ENCODE data around the gene CALM1.
"Not testable (repeated sequence)": the region's sequence is repeated elsewhere in the genome, so short reads cannot be mapped to it uniquely, and the experiment has no call there.

The CALM1 gene

DNA sequence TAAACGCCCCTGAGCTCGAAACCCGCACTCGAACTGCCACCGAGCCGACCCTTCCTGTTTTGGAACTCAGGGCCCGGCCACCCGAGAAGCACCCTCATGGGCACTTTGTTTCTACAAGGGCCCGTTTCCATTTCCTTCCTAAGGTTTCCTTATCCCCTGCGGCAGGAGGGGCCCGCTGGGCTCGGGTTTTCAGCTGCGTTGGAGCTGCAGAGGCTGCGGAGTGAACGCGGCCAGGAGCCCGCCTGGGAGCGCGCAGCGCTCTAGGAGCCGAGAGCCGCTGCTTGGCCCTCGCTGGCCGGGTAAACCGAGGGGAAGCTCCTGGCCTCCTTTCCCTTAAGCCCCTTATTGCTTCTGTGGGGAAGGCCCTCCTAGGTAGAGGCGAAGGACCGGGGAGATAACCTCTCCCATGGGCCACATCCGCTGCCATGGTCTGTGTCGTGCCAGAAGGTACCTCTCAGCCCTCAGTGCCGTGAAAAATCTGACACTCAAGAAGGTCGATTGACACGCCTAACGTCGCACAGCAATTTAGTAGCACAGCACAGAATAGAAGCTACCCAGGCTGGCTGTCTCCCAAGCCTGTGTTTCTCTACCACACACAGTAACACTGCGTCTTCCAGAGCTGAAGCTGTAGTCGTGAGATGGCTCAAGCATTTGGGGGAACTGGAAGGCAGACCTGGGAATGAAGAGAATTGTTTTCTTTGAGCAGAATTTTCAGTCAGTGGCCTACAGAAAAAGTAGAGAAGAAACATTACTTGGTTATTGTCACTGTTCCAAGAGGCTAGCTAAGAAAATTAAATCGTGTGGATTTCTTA lies 12.9 kb upstream of the CALM1 start:
- no peak for DNase-seq (ENCODE audit: low spot score)

DNA sequence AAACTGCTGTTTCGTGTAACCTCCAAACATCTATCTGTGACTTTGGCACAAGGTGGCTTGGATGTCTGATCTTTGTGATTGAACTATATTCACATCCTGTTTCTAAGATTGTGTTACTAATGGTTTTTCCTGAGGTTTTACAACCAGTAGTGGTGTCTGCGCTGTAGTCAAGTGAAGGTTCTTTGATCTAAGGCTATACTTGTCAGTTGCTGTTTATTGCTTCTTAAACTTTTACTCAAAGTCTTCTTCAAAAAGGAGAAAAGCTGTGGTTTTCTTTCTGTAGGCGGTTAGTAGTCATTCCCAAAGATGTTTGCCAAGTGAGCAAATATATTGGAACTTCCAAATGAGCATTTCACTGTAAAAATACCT lies 12.3 kb upstream of the CALM1 start:
- no peak for DNase-seq (ENCODE audit: low spot score)

DNA sequence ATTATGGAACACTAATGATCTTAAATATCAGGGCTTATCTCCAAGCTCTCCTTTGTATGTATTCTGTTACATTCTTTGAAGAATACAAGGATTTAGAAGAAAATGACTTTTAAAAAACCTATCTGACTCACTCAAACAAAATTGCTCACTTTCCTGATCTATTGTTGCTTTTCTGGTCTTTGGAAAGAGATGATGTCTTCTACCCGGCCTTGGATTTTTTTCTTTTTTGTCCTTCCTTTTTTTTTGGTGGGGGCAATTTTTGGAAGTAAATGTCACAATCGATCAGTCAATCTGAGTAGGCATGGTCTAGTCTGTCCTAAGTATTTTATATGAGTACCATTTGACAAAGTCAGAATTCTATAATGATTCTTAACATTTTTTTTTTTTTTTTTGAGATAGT lies 10.5 kb upstream of the CALM1 start:
- no peak for DNase-seq (ENCODE audit: low spot score)

DNA sequence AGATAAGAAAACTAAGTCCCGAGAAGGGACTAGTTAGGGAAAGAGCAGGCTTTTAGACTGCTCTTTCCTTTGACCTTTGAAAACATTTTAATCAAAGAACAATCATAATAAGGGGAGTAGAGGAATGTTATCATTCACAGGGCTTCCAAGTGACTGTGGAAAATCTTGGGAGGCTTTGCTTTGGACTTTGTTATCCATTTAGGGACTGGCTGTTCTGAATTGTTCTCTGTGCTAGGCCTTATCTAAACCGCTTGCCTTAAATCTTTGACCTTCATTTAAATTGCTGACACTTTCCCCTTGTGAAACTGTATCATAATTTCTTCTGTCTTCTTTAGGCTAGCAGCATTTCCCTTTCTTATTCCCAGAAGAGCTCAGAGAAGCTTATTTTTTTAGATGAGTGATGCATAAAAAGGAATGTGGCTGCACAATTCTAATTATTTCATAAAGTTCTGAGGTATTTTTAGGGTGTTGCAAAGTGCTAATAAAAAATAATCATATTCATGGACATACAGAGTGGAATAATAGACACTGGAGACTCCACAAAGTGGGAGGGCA lies 9.5 kb upstream of the CALM1 start:
- no peak for DNase-seq (ENCODE audit: low spot score)

DNA sequence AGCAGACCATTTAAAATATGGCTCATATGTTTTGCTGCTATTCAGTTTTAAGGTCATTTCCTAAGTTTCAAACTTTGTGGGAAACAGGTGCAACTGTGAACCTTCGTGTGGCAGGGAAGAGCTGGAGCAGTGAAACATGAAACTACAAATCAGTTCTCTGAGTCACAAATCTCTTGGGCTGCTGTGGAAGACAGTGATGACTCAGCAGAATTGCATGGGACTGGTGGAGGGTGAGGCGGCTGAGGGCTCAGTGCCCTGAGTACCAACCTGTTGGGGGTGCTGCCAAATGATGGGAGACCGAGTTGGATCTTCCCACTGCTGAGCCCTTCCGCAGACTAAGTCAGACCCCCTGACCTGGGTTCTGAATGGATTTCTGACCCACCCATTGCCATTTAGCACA lies 8.4 kb upstream of the CALM1 start:
- DNase-seq (ENCODE audit: low spot score) = peak; percentile 46

DNA sequence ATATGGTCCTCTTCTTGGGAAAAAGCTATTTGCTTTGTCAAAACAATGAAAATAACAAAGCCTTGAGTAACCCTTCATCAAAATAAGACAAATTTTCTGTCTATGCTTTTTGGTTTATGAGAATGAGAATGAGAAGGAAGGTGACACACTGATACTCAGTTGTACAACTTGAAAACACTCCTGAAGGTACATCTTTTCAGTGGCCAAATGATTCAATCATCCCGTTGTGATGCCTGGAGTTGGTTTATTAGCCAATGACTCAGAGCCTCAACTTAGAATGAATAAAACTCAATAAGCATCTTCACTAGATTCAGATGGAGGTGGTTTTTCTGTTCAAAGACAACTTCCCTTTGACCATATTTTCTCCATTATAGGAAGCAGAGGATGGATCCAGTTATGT lies 7.8 kb upstream of the CALM1 start:
- DNase-seq (ENCODE audit: low spot score) = no peak

DNA sequence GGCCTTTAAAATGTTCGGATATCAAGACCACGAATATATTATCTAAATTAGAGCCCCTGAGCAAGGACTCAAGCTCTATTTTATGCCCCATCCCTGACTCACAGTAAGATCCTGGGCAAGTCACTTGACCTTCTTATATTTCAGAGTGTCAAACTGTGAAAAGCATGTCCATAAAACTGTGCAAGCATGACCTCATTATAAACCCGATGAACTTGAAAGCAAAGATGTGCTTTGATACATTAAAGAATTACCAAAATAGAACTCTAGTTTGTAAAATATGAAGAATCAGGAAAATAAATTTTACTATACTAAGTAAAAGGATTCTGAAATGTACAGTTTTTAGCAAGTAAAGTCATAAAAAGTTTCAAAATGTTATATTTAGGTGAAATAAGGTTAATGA lies 2.9 kb upstream of the CALM1 start:
- no peak for DNase-seq (ENCODE audit: low spot score)

DNA sequence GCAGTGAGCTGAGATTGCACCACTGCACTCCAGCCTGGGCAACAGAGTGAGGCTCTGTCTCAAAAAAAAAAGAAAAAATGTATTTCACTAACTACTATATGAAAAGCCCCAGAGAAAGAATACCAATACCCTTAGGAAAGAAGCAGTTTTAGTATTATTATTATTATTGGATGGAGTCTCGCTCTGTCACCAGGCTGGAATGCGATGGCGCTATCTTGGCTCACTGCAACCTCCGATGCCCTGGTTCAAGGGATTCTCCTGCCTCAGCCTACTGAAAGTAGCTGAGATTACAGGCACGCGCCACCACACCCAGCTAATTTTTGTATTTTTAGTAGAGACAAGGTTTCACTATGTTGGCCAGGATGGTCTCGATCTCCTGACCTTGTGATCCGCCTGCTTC lies 2.0 kb upstream of the CALM1 start:
- not testable (repeated sequence) for DNase-seq (ENCODE audit: low spot score)

DNA sequence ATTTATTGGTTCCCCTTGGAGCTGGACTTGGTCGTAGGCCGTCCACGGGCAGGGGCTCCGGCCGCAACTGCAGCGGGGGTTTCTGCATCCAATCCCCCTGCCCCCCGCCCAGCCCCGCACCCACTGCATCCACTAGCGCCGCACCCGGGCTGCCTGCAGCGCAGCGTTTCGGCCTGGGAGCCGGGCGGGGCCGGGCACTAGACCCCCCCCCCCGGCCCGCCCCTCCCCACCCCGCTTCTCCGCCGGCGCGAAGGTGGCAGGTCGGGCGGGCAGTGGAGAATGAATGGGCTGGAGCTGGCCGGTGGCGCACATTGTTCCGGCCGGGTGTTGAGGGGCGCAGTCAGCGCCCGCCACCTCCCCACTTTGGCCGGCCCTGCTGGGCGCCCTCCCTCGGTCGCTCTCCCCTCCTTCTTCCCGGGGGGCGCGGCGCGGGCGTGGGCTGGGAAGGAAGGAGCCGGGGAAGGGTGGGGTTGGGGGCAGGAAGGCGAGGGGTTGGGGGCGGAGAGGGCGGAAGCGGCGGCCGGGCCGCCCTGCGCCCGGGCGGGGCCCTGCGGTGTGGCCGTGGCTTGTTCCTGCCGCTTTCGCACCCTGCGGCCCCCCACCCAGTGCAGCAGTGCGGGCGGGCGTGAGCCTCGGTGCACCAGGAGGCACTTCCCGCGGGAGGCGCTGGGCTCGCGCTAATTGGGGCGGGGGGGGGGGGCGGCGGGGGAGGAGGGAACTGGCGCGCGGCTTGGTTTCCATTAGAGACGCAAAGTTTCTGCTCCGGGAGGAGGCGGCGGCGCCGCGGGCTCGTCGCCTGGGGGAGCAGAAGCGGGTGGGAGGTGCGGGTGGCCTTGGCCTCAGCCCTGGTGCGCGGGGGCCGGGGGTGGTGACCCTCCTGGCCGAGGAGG lies 841 bp downstream of the CALM1 start:
- DNase-seq (ENCODE audit: low spot score) = peak; percentile 51

DNA sequence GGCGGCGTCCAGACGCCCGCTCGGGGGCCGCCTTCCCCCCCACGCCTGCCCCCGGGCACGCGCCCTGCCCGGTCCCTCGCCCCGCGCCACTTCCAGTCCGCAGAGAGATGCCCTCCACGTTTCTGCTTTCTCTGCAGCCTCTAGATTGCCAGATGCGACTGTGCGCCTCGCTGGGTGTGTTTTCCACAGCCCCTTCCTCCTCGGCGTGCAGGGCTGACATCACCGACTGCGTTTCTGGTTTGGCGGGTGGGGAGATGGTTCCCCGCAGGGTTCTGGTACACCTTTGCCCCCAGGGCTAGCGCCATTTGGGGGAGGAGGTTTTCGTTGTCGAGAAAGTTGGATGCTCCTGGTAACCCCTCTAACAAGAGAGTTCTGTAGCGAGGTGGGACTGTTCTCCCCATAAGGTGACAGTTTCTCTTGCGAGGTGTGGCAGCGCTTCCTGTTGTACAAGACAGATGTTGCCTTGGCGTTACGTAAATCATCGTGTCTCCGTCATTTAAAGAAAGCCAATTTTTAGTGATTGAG lies 1.5 kb downstream of the CALM1 start:
- DNase-seq (ENCODE audit: low spot score) = peak; percentile 8

DNA sequence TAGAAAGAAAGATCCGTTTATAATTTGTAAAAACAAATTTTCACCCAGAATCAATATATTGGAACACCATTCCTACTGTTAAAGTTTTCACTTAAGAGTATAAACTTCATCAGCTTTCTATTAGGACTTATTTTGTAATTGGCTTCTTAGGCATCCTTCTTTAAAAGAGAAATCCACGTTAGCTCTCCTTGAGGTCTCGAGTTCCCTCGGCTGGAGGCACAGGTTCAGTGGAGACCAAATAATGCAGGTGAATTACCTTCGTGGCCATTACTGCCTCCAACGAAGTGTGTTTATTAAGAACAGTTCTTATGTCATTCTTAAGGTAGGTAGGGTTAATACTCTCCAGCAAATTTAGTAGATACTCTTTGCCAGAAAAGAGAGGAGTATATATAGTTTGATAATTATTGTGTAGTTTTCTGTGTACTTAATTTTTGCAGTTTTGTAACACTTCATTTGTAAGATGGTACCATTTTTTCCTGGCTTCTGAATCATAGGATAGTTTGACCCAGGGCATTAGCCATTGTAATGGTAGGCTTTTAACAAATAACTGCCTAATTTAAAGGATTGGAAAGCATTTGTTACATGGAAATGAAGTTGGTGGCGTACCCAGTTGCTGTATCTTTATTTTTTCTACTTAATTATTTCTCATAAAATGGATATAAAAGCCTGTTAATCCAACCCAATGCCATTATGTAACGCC lies 2.2 kb downstream of the CALM1 start:
- DNase-seq (ENCODE audit: low spot score) = no peak

DNA sequence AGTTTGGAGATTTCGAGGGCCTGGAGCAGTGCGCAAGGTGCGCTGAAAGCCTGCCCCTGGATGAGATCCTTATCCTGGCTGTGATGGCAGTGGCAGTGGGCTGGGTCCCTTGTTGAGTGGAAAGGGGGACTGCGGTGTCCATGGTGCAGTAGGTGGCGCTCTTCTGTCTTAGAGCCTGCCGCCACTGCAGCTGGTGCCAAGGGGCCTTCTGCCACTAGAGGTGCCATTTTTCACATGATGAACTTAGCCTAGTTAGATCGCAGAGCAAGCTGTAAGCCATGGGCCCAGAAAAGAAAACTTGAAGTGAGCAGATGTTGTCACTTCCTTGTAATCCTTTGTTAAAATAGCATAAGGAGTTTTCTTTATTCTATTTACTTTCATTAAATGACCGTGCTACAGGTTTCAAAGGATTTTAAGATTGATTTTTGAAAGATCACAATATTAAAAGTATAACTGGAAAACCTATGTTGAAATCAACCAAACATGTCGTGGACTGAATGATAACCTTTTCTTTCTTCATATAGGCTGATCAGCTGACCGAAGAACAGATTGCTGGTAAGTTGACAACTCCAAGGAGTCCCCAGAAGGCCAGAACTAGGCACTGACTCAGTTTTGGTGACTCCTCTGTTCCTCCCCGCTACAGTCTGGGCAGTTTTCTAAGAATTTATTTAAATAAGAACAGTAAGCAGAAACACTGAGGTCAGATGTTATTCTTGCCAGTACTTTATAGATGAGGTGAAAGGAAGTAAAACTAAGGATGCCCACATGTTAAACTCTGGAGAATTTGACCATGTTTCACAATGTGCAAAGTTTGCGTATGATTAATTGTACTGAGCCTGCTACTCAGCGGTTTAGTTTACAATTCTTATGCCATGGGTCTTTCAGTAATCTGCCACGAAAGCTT lies 3.0 kb downstream of the CALM1 start:
- peak; percentile 91 for DNase-seq (ENCODE audit: low spot score)

DNA sequence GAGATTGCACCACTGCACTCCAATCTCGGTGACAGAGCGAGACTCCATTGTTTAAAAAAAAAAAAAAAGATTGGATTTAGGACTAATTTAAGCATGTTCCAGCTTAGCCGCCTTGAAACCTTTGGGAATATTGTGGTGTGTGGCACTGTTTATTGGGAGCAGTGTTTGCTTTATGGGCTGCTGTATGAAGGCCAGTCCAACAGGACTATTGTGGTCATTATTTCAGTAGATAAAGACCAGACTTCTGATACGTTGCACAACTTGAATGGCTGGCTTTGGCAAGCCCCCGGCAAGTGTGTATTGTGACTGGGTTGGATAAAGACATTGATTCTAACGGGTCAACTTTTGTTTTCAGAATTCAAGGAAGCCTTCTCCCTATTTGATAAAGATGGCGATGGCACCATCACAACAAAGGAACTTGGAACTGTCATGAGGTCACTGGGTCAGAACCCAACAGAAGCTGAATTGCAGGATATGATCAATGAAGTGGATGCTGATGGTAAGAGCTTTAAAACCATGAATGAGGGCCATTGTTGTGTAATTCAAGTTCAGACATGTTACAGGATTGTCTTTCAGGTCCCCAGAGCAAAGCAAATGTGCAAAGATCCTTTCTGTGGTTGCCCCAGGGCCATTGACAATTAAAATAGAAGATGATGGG lies 4.2 kb downstream of the CALM1 start:
- no peak for DNase-seq (ENCODE audit: low spot score)

DNA sequence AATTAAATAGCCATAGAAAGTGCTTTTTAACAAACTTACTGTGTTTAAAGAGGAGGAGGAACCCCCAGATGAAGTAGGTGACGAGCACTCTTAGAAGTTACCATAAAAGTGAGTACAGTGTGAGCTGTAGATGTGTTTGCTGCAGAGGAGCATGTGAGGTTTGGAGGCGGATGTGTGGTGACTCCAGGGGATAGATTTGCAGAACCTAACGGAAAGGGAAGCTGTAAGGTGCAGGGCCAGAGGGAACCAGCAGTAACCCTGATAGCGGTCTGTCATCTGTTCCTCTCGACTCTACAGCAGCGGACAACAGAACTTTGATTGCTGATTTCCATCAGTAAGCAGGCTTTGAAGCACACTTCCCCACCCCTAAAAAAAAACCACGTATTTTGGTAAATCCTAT lies 5.2 kb downstream of the CALM1 start:
- DNase-seq (ENCODE audit: low spot score) = no peak

DNA sequence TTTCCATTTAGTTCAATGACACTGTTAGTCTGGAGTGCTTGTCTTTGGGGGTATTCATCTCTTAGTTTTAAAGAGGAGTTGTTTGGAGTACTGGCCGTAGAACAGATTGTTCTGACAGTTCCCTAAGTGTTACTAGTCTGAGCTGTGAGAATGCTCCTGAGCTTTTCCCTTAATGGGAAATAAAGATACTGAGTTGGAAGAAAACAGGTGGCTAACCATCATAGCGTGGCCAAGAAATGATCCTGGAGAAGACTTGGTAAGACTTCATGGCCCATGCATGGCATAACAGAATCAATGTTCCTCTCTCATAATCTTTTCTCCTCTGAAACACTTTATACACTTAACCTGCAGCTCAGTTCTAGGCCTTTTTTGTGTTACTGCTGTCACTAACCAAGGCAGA lies 6.2 kb downstream of the CALM1 start:
- no peak for DNase-seq (ENCODE audit: low spot score)

DNA sequence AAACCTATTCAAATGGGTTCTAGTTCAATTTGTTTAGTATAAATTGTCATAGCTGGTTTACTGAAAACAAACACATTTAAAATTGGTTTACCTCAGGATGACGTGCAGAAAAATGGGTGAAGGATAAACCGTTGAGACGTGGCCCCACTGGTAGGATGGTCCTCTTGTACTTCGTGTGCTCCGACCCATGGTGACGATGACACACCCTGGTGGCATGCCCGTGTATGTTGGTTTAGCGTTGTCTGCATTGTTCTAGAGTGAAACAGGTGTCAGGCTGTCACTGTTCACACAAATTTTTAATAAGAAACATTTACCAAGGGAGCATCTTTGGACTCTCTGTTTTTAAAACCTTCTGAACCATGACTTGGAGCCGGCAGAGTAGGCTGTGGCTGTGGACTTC lies 8.3 kb downstream of the CALM1 start:
- DNase-seq (ENCODE audit: low spot score) = no peak

DNA sequence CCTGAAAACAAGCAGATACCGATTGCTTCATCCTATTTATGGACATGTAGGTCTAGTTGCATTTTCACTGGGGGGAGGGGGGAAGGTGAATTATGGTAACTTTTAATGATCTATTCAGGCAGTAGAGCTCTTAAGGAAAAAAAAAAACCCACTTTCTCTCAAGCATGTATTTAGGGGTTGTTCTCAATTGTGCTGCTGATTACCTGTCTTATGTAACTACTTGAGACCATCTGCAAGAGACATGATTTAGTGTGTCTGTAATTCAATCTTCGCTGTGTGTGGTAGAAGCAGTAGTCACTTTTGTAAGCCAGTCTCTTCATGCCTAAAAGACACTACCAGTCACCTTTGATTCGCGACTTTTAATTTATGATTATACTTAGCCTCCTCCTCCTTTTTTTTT lies 8.9 kb downstream of the CALM1 start:
- DNase-seq (ENCODE audit: low spot score) = no peak

DNA sequence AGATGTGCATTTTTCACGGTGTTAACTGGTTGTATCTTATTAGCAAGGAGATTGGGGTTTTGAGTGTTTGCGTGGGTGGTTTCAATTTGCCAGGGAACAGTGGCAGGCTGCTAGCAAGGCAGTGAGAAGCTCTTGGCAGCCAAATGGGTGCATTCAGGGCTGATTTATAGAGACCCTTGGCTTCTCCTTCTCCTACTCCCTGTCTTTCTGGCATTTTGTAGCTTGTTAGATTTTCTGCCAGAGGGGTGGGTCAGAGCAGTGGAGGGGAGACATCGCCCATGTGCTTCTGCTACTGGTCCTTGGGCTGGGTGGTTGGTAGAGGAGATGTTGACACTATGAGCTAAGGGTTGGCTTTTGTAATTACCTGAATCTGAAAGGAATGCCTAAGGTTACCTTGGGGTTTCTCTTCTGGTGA lies 9.6 kb downstream of the CALM1 start:
- DNase-seq (ENCODE audit: low spot score) = no peak

DNA sequence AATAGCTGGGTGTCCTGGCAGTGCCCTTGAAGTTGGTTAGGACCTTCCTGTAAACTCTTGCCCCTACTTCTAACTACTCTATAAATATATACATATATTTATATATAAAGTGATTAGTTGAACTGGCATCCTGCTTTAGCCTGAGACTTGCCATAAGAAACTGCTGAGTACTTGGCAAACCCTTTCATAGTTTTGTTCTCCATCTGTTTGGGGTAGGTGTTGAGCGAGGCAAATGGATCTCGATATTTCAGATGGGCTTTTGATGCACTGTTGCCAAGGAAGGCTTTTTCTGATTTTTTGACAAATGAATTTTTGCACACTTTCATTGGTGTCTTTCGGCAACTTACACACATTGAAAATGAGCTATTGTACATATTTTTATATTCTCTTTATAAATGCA lies 10.4 kb downstream of the CALM1 start:
- DNase-seq (ENCODE audit: low spot score) = no peak

DNA sequence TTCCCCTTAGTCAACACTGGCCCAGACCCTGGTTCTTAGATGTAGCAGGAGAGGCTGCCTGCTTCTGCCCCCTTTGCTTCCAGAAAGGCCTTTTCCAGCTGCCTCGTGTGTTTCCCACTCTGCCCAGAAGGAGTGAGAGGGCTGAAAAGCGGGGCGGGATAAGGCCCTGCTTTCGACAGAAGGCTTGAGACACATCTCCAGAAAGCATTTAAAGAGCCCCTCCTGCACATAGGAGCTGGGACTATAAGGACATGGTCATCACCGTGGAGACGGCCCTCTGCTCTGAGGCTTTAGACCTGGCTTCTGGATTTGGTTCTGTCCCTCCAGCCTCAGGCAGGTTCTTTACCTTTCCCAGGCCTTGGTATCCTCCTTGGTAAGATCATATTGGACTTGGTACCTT lies 11.9 kb downstream of the CALM1 start:
- DNase-seq (ENCODE audit: low spot score) = no peak
